SK-N-SH treated with all-trans-retinoic acid at 6 μM for 48 hours (cell line): ENCODE measurements around the gene ANKEF1.
A peak's percentile ranks its signal among the peaks of the same experiment; 100 is the strongest.

ENCODE experiments used
- ATAC-seq: fragments of 200-7000 bp; cut with Tn5 transposase; 3 replicates; pipeline ENCODE4 v1.9.1; 2020; ENCODE audit warnings: mild to moderate bottlenecking, moderate library complexity
- ARNTL ChIP-seq: fragments of 450-650 bp; formaldehyde crosslinking; IDR thresholded peaks from 2 replicates; pipeline ENCODE4 v1.5.0; 2020; ENCODE audit warnings: low read depth, mild to moderate bottlenecking, moderate library complexity, borderline replicate concordance
- BACH2 ChIP-seq: fragments of 250-450 bp; sonication (Bioruptor Pico); IDR thresholded peaks from 2 replicates; pipeline ENCODE4 v1.9.0; 2021; ENCODE audit warnings: mild to moderate bottlenecking, borderline replicate concordance
- CSDC2 ChIP-seq: fragments of 250-450 bp; sonication (Bioruptor Pico); IDR thresholded peaks from 2 replicates; pipeline ENCODE4 v1.5.0; 2020; ENCODE audit warnings: mild to moderate bottlenecking, moderate library complexity
- CSRNP3 ChIP-seq: fragments of 250-450 bp; sonication (Bioruptor Pico); IDR thresholded peaks from 2 replicates; pipeline ENCODE4 v1.5.1; 2021; ENCODE audit warnings: mild to moderate bottlenecking, moderate library complexity
- ESRRG ChIP-seq: fragments of 250-450 bp; sonication (Bioruptor Pico); IDR thresholded peaks from 2 replicates; pipeline ENCODE4 v1.6.1; 2021; ENCODE audit warnings: mild to moderate bottlenecking
- GLIS3 ChIP-seq: fragments of 250-450 bp; sonication (Bioruptor Pico); IDR thresholded peaks from 2 replicates; pipeline ENCODE4 v1.5.0; 2020; ENCODE audit warnings: mild to moderate bottlenecking, moderate library complexity
- ISL1 ChIP-seq: fragments of 250-450 bp; sonication (Bioruptor Pico); IDR thresholded peaks from 2 replicates; pipeline ENCODE4 v2.1.2; 2022; ENCODE audit warnings: mild to moderate bottlenecking, moderate library complexity
- OSR1 ChIP-seq: fragments of 250-450 bp; sonication (Bioruptor Pico); IDR thresholded peaks from 2 replicates; pipeline ENCODE4 v1.8.0; 2022; ENCODE audit warnings: moderate library complexity, mild to moderate bottlenecking, inconsistent platforms
- PATZ1 ChIP-seq: fragments of 250-450 bp; sonication (Bioruptor Pico); IDR thresholded peaks from 2 replicates; pipeline ENCODE4 v1.8.0; 2020; ENCODE audit warnings: mild to moderate bottlenecking, moderate library complexity, borderline replicate concordance
- POU6F1 ChIP-seq: fragments of 250-450 bp; sonication (Bioruptor Pico); IDR thresholded peaks from 2 replicates; pipeline ENCODE4 v1.8.0; 2021; ENCODE audit warnings: low read depth, mild to moderate bottlenecking, moderate library complexity, borderline replicate concordance
- PPARA ChIP-seq: fragments of 250-450 bp; sonication (Bioruptor Pico); IDR thresholded peaks from 2 replicates; pipeline ENCODE4 v1.5.0; 2020; ENCODE audit warnings: mild to moderate bottlenecking, borderline replicate concordance
- RARB ChIP-seq: fragments of 250-450 bp; sonication (Bioruptor Pico); IDR thresholded peaks from 2 replicates; pipeline ENCODE4 v1.8.0; 2021; ENCODE audit warnings: mild to moderate bottlenecking, moderate library complexity
- SNAI2 ChIP-seq: fragments of 250-450 bp; sonication (Bioruptor Pico); IDR thresholded peaks from 2 replicates; pipeline ENCODE4 v1.5.0; 2020; ENCODE audit warnings: mild to moderate bottlenecking, moderate library complexity
- TCF4 ChIP-seq: fragments of 250-450 bp; sonication (Bioruptor Pico); IDR thresholded peaks from 2 replicates; pipeline ENCODE4 v1.8.0; 2021; ENCODE audit warnings: mild to moderate bottlenecking, moderate library complexity, borderline replicate concordance
- TOX ChIP-seq: fragments of 250-450 bp; sonication (Bioruptor Pico); IDR thresholded peaks from 2 replicates; pipeline ENCODE4 v1.8.0; 2021; ENCODE audit warnings: mild to moderate bottlenecking, moderate library complexity, borderline replicate concordance
- ZC3H10 ChIP-seq: fragments of 250-450 bp; sonication (Bioruptor Pico); IDR thresholded peaks from 2 replicates; pipeline ENCODE4 v1.5.1; 2021; ENCODE audit warnings: mild to moderate bottlenecking, moderate library complexity
- ZFP3 ChIP-seq: fragments of 250-450 bp; sonication (Bioruptor Pico); IDR thresholded peaks from 2 replicates; pipeline ENCODE4 v1.5.0; 2020; ENCODE audit warnings: mild to moderate bottlenecking, moderate library complexity
- ZFP30 ChIP-seq: fragments of 450-650 bp; formaldehyde crosslinking; IDR thresholded peaks from 2 replicates; pipeline ENCODE4 v1.5.0; 2022; ENCODE audit warnings: mild to moderate bottlenecking, moderate library complexity
- ZNF565 ChIP-seq: fragments of 450-650 bp; formaldehyde crosslinking; conservative IDR thresholded peaks from 2 replicates; pipeline ENCODE4 v1.5.0; 2020; ENCODE audit warnings: low read depth, mild to moderate bottlenecking, moderate library complexity
- ZNF70 ChIP-seq: fragments of 450-650 bp; formaldehyde crosslinking; IDR thresholded peaks from 2 replicates; pipeline ENCODE4 v1.5.0; 2020; ENCODE audit warnings: mild to moderate bottlenecking, moderate library complexity
- ZNF8 ChIP-seq: fragments of 450-650 bp; formaldehyde crosslinking; IDR thresholded peaks from 2 replicates; pipeline ENCODE4 v1.5.0; 2020; ENCODE audit warnings: mild to moderate bottlenecking, moderate library complexity
- TF ChIP-seq, protein P1 (sequence below): fragments of 250-450 bp; sonication (Bioruptor Pico); IDR thresholded peaks from 2 replicates; pipeline ENCODE4 v1.5.1; 2020; ENCODE audit warnings: low read depth, mild to moderate bottlenecking, moderate library complexity

ANKEF1 gene

GRCh38 chr20:10093087-10093591 lies 58.4 kb downstream of the ANKEF1 start:
- TF ChIP-seq ARNTL (CRISPR knock-in tag) = no peak
- no peak for TF ChIP-seq ESRRG (CRISPR knock-in tag)
- no peak for TF ChIP-seq PPARA (CRISPR knock-in tag)
- TF ChIP-seq SNAI2 (CRISPR knock-in tag) = no peak
- TF ChIP-seq ZFP30 (CRISPR knock-in tag) = no peak
- TF ChIP-seq, all 23 proteins: peak for 0
- ATAC-seq = peak; percentile 82

GRCh38 chr20:10094566-10095173 lies 59.9 kb downstream of the ANKEF1 start:
- 0 out of 3 replicates have a peak, but pooled peaks have one; percentile 28 for ATAC-seq

DNA sequence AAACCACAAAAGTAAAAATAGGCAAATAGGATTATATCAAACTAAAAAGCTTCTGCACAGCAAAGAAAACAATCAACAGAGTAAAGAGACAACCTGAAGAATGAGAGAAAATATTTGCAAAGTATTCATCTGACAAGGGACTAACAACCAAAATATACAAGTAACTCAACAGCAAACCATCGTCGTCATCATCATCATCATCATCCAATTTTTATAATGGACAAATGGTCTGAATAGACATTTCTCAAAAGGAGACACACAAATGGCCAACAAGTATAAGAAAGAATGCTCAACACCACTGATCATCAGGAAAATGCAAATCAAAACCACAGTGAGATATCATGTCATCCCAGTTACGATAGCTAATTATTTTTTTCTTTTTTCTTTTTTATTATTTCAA lies 62.0 kb downstream of the ANKEF1 start:
- ATAC-seq = no peak

More at GRCh38 chr20:10094566-10095173, 59.9 kb downstream of the ANKEF1 start:
- TF ChIP-seq ZNF8 (CRISPR knock-in tag) (no peak), BACH2 (CRISPR knock-in tag) (no peak), ZC3H10 (no peak), ISL1 (CRISPR knock-in tag) (no peak), ZNF70 (no peak), ESRRG (CRISPR knock-in tag) (no peak), PATZ1 (CRISPR knock-in tag) (no peak), RARB (no peak), SNAI2 (CRISPR knock-in tag) (no peak)
- TF ChIP-seq, protein P1, sequence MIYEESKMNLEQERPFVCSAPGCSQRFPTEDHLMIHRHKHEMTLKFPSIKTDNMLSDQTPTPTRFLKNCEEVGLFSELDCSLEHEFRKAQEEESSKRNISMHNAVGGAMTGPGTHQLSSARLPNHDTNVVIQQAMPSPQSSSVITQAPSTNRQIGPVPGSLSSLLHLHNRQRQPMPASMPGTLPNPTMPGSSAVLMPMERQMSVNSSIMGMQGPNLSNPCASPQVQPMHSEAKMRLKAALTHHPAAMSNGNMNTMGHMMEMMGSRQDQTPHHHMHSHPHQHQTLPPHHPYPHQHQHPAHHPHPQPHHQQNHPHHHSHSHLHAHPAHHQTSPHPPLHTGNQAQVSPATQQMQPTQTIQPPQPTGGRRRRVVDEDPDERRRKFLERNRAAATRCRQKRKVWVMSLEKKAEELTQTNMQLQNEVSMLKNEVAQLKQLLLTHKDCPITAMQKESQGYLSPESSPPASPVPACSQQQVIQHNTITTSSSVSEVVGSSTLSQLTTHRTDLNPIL (CRISPR knock-in tag) = no peak

More for the DNA sequence above, 62.0 kb downstream of the ANKEF1 start:
- TF ChIP-seq ZNF565 (CRISPR knock-in tag) (no peak), TOX (CRISPR knock-in tag) (no peak), PATZ1 (CRISPR knock-in tag) (no peak), ZFP3 (CRISPR knock-in tag) (no peak), CSDC2 (CRISPR knock-in tag) (no peak), OSR1 (CRISPR knock-in tag) (no peak), SNAI2 (CRISPR knock-in tag) (no peak), POU6F1 (CRISPR knock-in tag) (no peak), GLIS3 (CRISPR knock-in tag) (no peak), ZC3H10 (no peak), ZFP30 (CRISPR knock-in tag) (no peak), PPARA (CRISPR knock-in tag) (no peak), ISL1 (CRISPR knock-in tag) (no peak), TCF4 (no peak), BACH2 (CRISPR knock-in tag) (no peak), ZNF8 (CRISPR knock-in tag) (no peak), CSRNP3 (CRISPR knock-in tag) (no peak)
- TF ChIP-seq, protein P1 (CRISPR knock-in tag) = no peak
